IMR-90 (cell line): ENCODE results near the gene BLMH.

Source experiments
- BHLHE40 ChIP-seq: fragments of 150-350 bp; IDR thresholded peaks from 2 replicates; pipeline ENCODE4 v1.6.1; 2016; ENCODE audit warnings: mild to moderate bottlenecking, low read depth, low read length
- CHD1 ChIP-seq: IDR thresholded peaks from 2 replicates; pipeline ENCODE4 v1.6.1; 2012; ENCODE audit warnings: low read depth, low read length, improper control_type of control experiment
- FOS ChIP-seq: fragments of 150-350 bp; IDR thresholded peaks from 2 replicates; pipeline ENCODE4 v1.6.1; 2016; ENCODE audit warnings: low read depth, low read length
- MAFK ChIP-seq: IDR thresholded peaks from 2 replicates; pipeline ENCODE4 v1.6.1; 2012; ENCODE audit warnings: low read depth, low read length, improper control_type of control experiment
- MXI1 ChIP-seq: IDR thresholded peaks from 2 replicates; pipeline ENCODE4 v1.6.1; 2012; ENCODE audit warnings: low read depth, mild to moderate bottlenecking, low read length, moderate library complexity, borderline replicate concordance
- POLR2A ChIP-seq: IDR thresholded peaks from 2 replicates; pipeline ENCODE4 v1.6.1; 2012; ENCODE audit warnings: mild to moderate bottlenecking, low read depth, low read length
- RAD21 ChIP-seq: IDR thresholded peaks from 2 replicates; pipeline ENCODE4 v1.6.1; 2012; ENCODE audit warnings: low read length, improper control_type of control experiment
- RCOR1 ChIP-seq: IDR thresholded peaks from 2 replicates; pipeline ENCODE4 v1.6.1; 2012; ENCODE audit warnings: mild to moderate bottlenecking, low read length, improper control_type of control experiment; ENCODE audit not compliant: insufficient replicate concordance
- RFX5 ChIP-seq: IDR thresholded peaks from 2 replicates; pipeline ENCODE4 v1.8.0; 2012; ENCODE audit warnings: low read depth, mild to moderate bottlenecking, low read length, moderate library complexity
- SMC3 ChIP-seq: fragments of 150-350 bp; IDR thresholded peaks from 2 replicates; pipeline ENCODE4 v1.6.1; 2016; ENCODE audit warnings: low read depth, mild to moderate bottlenecking, antibody characterized with exemption, low read length, moderate library complexity
- TF ChIP-seq, protein P1 (sequence below): conservative IDR thresholded peaks from 2 replicates; pipeline ENCODE4 v1.5.1; 2012; ENCODE audit warnings: mild to moderate bottlenecking, low read depth, low read length, improper control_type of control experiment
- TF ChIP-seq, protein P2 (sequence below): fragments of 150-350 bp; IDR thresholded peaks from 2 replicates; pipeline ENCODE4 v1.6.1; 2017; ENCODE audit warnings: mild to moderate bottlenecking, antibody characterized with exemption, low read length, low read depth
- TF ChIP-seq, protein P3 (sequence below): fragments of 150-350 bp; IDR thresholded peaks from 2 replicates; pipeline ENCODE4 v1.6.1; 2016; ENCODE audit warnings: low read depth, mild to moderate bottlenecking, low read length, moderate library complexity, borderline replicate concordance

DNA sequence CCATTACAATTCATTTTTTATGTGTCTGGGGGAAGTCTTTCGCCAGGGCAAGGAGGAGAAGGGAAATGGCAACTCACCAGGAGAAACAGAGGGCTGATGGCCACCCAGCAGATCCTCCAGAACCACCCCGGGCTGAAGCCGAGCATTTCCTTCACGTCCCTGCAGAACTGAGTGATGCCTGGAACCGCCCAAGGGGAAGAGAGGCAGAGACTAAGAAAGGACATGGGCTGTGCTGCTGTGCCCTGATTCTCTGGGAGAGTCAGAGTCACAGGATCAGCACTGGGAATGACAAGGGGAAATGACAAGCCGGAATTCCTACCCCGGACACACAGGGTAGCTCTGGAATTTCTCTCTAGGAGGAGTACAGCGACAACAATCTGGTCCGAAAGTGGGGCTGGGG lies 84.1 kb downstream of the BLMH start:
- TF ChIP-seq, protein P1, sequence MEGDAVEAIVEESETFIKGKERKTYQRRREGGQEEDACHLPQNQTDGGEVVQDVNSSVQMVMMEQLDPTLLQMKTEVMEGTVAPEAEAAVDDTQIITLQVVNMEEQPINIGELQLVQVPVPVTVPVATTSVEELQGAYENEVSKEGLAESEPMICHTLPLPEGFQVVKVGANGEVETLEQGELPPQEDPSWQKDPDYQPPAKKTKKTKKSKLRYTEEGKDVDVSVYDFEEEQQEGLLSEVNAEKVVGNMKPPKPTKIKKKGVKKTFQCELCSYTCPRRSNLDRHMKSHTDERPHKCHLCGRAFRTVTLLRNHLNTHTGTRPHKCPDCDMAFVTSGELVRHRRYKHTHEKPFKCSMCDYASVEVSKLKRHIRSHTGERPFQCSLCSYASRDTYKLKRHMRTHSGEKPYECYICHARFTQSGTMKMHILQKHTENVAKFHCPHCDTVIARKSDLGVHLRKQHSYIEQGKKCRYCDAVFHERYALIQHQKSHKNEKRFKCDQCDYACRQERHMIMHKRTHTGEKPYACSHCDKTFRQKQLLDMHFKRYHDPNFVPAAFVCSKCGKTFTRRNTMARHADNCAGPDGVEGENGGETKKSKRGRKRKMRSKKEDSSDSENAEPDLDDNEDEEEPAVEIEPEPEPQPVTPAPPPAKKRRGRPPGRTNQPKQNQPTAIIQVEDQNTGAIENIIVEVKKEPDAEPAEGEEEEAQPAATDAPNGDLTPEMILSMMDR = no peak
- no peak for TF ChIP-seq MAFK
- TF ChIP-seq, protein P2, sequence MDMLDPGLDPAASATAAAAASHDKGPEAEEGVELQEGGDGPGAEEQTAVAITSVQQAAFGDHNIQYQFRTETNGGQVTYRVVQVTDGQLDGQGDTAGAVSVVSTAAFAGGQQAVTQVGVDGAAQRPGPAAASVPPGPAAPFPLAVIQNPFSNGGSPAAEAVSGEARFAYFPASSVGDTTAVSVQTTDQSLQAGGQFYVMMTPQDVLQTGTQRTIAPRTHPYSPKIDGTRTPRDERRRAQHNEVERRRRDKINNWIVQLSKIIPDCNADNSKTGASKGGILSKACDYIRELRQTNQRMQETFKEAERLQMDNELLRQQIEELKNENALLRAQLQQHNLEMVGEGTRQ = no peak
- no peak for TF ChIP-seq MXI1
- TF ChIP-seq BHLHE40 = no peak
- TF ChIP-seq POLR2A = no peak
- no peak for TF ChIP-seq SMC3
- TF ChIP-seq, protein P3, sequence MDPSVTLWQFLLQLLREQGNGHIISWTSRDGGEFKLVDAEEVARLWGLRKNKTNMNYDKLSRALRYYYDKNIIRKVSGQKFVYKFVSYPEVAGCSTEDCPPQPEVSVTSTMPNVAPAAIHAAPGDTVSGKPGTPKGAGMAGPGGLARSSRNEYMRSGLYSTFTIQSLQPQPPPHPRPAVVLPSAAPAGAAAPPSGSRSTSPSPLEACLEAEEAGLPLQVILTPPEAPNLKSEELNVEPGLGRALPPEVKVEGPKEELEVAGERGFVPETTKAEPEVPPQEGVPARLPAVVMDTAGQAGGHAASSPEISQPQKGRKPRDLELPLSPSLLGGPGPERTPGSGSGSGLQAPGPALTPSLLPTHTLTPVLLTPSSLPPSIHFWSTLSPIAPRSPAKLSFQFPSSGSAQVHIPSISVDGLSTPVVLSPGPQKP = no peak
- no peak for TF ChIP-seq RAD21
- no peak for TF ChIP-seq RFX5
- no peak for TF ChIP-seq FOS
- TF ChIP-seq RCOR1 = no peak
- TF ChIP-seq CHD1 = no peak
